ENCODE measurements around the gene NDC80. TPM values are rescaled to one million over a fixed set of nuclear protein-coding genes. Genes with fewer than 3 reads are reported as not detected.

The NDC80 gene
- total RNA-seq, 2 experiments from 2014 or later, result 6.3 to 7.5 TPM

- Histone ChIP-seq H3K4me1 (ENCODE audit: insufficient read depth, low read length) (no peaks in the 10 kb centered on the region), H3K4me3 (ENCODE audit: low read length) (no peak overlapping the region), H3K27ac (ENCODE audit: low read depth in 1 of 2, low read length in 2 of 2) (no peak overlapping the region), H3K36me3 (ENCODE audit: insufficient read depth, low read length) (peaks cover 23% of the 10 kb centered on the region), H3K9me3 (ENCODE audit: control insufficient read depth in 1 of 2, insufficient read depth in 1 of 2, low read length in 2 of 2) (no peaks in the 10 kb centered on the region), H3K27me3 (ENCODE audit: control insufficient read depth in 1 of 2, insufficient read depth in 2 of 2, low read length in 2 of 2) (no peaks in the 10 kb centered on the region)
- ChIA-PET CTCF (no interaction called here), POLR2A (interaction anchor here (0.6 to 1.1 kb wide), 2 partner anchors 106 to 1839 kb away, joined by 3 read pairs; no protein-coding TSS in a partner anchor)
- H3K27me3 Mint-ChIP-seq, result no peaks in the 10 kb centered on the region
- no peak overlapping the region for H3K4me3 Mint-ChIP-seq
- no peaks in the 10 kb centered on the region for H3K9me3 Mint-ChIP-seq
- ATAC-seq (ENCODE audit: poor library complexity), result no peak
- H3K4me1 Mint-ChIP-seq (ENCODE audit: low read depth), result peaks cover 18% of the 10 kb centered on the region
- intact Hi-C loops (cut with DNase I, micrococcal nuclease), result loop anchor here (2.0 to 10.0 kb wide), 3 partner anchors 442 to 1805 kb away; no protein-coding TSS in a partner anchor
- no peak for TF ChIP-seq CTCF (IDR thresholded peaks at IDR 0.05)
- DNase-seq, result no peak
- H3K36me3 Mint-ChIP-seq (ENCODE audit: low read depth), result peaks cover 75% of the 10 kb centered on the region
- H3K27ac Mint-ChIP-seq, result no peak overlapping the region
Measured at GRCh38 chr18:2549462-2549861, 21.9 kb upstream of the NDC80 start.

- Histone ChIP-seq H3K27ac (ENCODE audit: low read depth in 1 of 2, low read length in 2 of 2) (no peak overlapping the region), H3K4me1 (ENCODE audit: insufficient read depth, low read length) (no peaks in the 10 kb centered on the region), H3K36me3 (ENCODE audit: insufficient read depth, low read length) (peaks cover 26% of the 10 kb centered on the region), H3K4me3 (ENCODE audit: low read length) (no peak overlapping the region), H3K9me3 (ENCODE audit: control insufficient read depth in 1 of 2, insufficient read depth in 1 of 2, low read length in 2 of 2) (no peaks in the 10 kb centered on the region), H3K27me3 (ENCODE audit: control insufficient read depth in 1 of 2, insufficient read depth in 2 of 2, low read length in 2 of 2) (no peaks in the 10 kb centered on the region)
- no peak overlapping the region for H3K4me3 Mint-ChIP-seq
- H3K27ac Mint-ChIP-seq, result no peak overlapping the region
- H3K27me3 Mint-ChIP-seq, result no peaks in the 10 kb centered on the region
- POLR2A ChIA-PET, result no interaction called here
- TF ChIP-seq CTCF (IDR thresholded peaks at IDR 0.05), result no peak
- peaks cover 13% of the 10 kb centered on the region for H3K4me1 Mint-ChIP-seq (ENCODE audit: low read depth)
- DNase-seq (no peak), ATAC-seq (ENCODE audit: poor library complexity) (no peak)
- intact Hi-C loops (cut with DNase I, micrococcal nuclease), result no loop called here
- CTCF ChIA-PET, result no interaction called here
- peaks cover 69% of the 10 kb centered on the region for H3K36me3 Mint-ChIP-seq (ENCODE audit: low read depth)
- no peaks in the 10 kb centered on the region for H3K9me3 Mint-ChIP-seq
Measured at GRCh38 chr18:2551425-2551824, 19.9 kb upstream of the NDC80 start.

GRCh38 chr18:2554696-2555095 lies 16.7 kb upstream of the NDC80 start:
- no peak overlapping the region for H3K27ac ChIP-seq (ENCODE audit: low read depth in 1 of 2, low read length in 2 of 2)
- intact Hi-C loops (cut with DNase I, micrococcal nuclease), result no loop called here
- DNase-seq, result no peak
- H3K9me3 ChIP-seq (ENCODE audit: control insufficient read depth in 1 of 2, insufficient read depth in 1 of 2, low read length in 2 of 2), result no peaks in the 10 kb centered on the region
- Mint-ChIP-seq H3K27me3 (no peaks in the 10 kb centered on the region), H3K27ac (no peak overlapping the region), H3K4me1 (ENCODE audit: low read depth) (peaks cover 13% of the 10 kb centered on the region), H3K9me3 (no peaks in the 10 kb centered on the region), H3K36me3 (ENCODE audit: low read depth) (peaks cover 49% of the 10 kb centered on the region), H3K4me3 (no peak overlapping the region)
- CTCF ChIA-PET, result interaction anchor here (1.3 kb wide), 1 partner anchor 13 kb away, joined by 3 read pairs; no protein-coding TSS in a partner anchor
- no peak for ATAC-seq (ENCODE audit: poor library complexity)
- peaks cover 15% of the 10 kb centered on the region for H3K36me3 ChIP-seq (ENCODE audit: insufficient read depth, low read length)
- no peak for TF ChIP-seq CTCF (IDR thresholded peaks at IDR 0.05)
- H3K27me3 ChIP-seq (ENCODE audit: control insufficient read depth in 1 of 2, insufficient read depth in 2 of 2, low read length in 2 of 2), result no peaks in the 10 kb centered on the region
- H3K4me1 ChIP-seq (ENCODE audit: insufficient read depth, low read length), result no peaks in the 10 kb centered on the region
- no peak overlapping the region for H3K4me3 ChIP-seq (ENCODE audit: low read length)
- POLR2A ChIA-PET, result interaction anchor here (1.0 to 1.4 kb wide), 4 partner anchors 9 to 102 kb away, joined by 3 to 4 read pairs (median 3); partner anchors contain the start of gene SMCHD1

Measured in CD4-positive, alpha-beta T cell (primary cell).